Neural cell (in vitro differentiated cells): ENCODE data around the gene RNF181. TPM values are rescaled to one million over a fixed set of nuclear protein-coding genes. Genes with fewer than 3 reads are reported as not detected.

Experiments
- H2AFZ ChIP-seq: fragments of 200-600, 300-800 bp; sonication (generic), shearing (Covaris generic); 2 replicates; pipeline ENCODE4 v1.6.0; 2014; ENCODE audit warnings: low read depth, mild to moderate bottlenecking, antibody characterized with exemption, low read length, moderate library complexity
- H3F3A ChIP-seq: fragments of 200-600 bp; shearing (Covaris generic); 2 replicates; pipeline ENCODE4 v1.6.1; 2016; ENCODE audit warnings: mild to moderate bottlenecking, moderate library complexity, mixed read lengths, antibody characterized with exemption, low read length; ENCODE audit not compliant: insufficient read depth, poor library complexity, severe bottlenecking
- H3K27ac ChIP-seq: fragments of 200-600, 300-800 bp; sonication (generic), shearing (Covaris generic); 2 replicates; pipeline ENCODE4 v1.5.1; 2014; ENCODE audit warnings: mild to moderate bottlenecking, low read length, moderate library complexity
- H3K27me3 ChIP-seq: fragments of 300-800, 200-600 bp; sonication (generic), shearing (Covaris generic); 2 replicates; pipeline ENCODE4 v1.6.0; 2014; ENCODE audit warnings: mild to moderate bottlenecking, low read depth, low read length, moderate library complexity; ENCODE audit not compliant: insufficient read depth
- H3K36me3 ChIP-seq: fragments of 300-800, 200-600 bp; sonication (generic), shearing (Covaris generic); 2 replicates; pipeline ENCODE4 v1.5.1; 2014; ENCODE audit warnings: mild to moderate bottlenecking, antibody characterized with exemption, low read length, moderate library complexity; ENCODE audit not compliant: insufficient read depth
- H3K4me2 ChIP-seq: fragments of 300-800, 200-600 bp; sonication (generic), shearing (Covaris generic); 2 replicates; pipeline ENCODE4 v1.6.0; 2014; ENCODE audit warnings: mild to moderate bottlenecking, low read length
- H3K4me3 ChIP-seq: fragments of 300-800, 200-600 bp; sonication (generic), shearing (Covaris generic); 2 replicates; pipeline ENCODE4 v1.5.1; 2014; ENCODE audit warnings: mild to moderate bottlenecking, low read length, moderate library complexity
- H3K79me2 ChIP-seq: fragments of 200-600 bp; shearing (Covaris generic); replicated peaks from 2 replicates; pipeline ENCODE4 v1.6.0; 2014; ENCODE audit warnings: mild to moderate bottlenecking, low read length, moderate library complexity; ENCODE audit not compliant: insufficient read depth
- H3K9ac ChIP-seq: fragments of 300-800, 200-600 bp; sonication (generic), shearing (Covaris generic); 2 replicates; pipeline ENCODE4 v1.6.1; 2016; ENCODE audit warnings: mild to moderate bottlenecking, low read length, mixed read lengths
- H3K9me2 ChIP-seq: fragments of 200-600 bp; shearing (Covaris generic); 2 replicates; pipeline ENCODE4 v1.6.1; 2016; ENCODE audit warnings: mild to moderate bottlenecking, low read length, mixed read lengths; ENCODE audit not compliant: insufficient read depth
- H3K9me3 ChIP-seq: fragments of 200-600, 300-800 bp; sonication (generic), shearing (Covaris generic); 2 replicates; pipeline ENCODE4 v1.6.1; 2016; ENCODE audit warnings: mild to moderate bottlenecking, mixed run types, low read length, moderate library complexity, mixed read lengths
- H4K20me1 ChIP-seq: fragments of 200-600 bp; shearing (Covaris generic); 2 replicates; pipeline ENCODE4 v1.6.1; 2016; ENCODE audit warnings: mild to moderate bottlenecking, mixed run types; ENCODE audit not compliant: insufficient read depth
- CTCF ChIP-seq: fragments of 450-650 bp; IDR thresholded peaks from 2 replicates; pipeline ENCODE4 v1.5.1; 2014; ENCODE audit warnings: antibody characterized with exemption, mild to moderate bottlenecking, moderate library complexity; ENCODE audit not compliant: poor library complexity, severe bottlenecking
- EP300 ChIP-seq: fragments of 450-650 bp; conservative IDR thresholded peaks from 2 replicates; pipeline ENCODE4 v1.6.1; 2014; ENCODE audit warnings: antibody characterized with exemption, mild to moderate bottlenecking, moderate library complexity; ENCODE audit not compliant: poor library complexity, severe bottlenecking
- EZH2 ChIP-seq: fragments of 200-600, 300-800 bp; shearing (Covaris generic), sonication (generic); IDR thresholded peaks from 2 replicates; pipeline ENCODE4 v1.6.1; 2014; ENCODE audit warnings: antibody characterized with exemption, low read length, borderline replicate concordance, mild to moderate bottlenecking; ENCODE audit not compliant: insufficient read depth, poor library complexity, severe bottlenecking
- MXI1 ChIP-seq: fragments of 450-650 bp; conservative IDR thresholded peaks from 2 replicates; pipeline ENCODE4 v1.6.1; 2014; ENCODE audit warnings: antibody characterized with exemption, mild to moderate bottlenecking; ENCODE audit not compliant: poor library complexity, severe bottlenecking
- POLR2AphosphoS5 ChIP-seq: IDR thresholded peaks from 2 replicates; pipeline ENCODE4 v1.6.1; 2012
- RAD21 ChIP-seq: fragments of 450-650 bp; conservative IDR thresholded peaks from 2 replicates; pipeline ENCODE4 v1.6.1; 2014; ENCODE audit warnings: antibody characterized with exemption, mild to moderate bottlenecking, moderate library complexity
- REST ChIP-seq: IDR thresholded peaks from 2 replicates; pipeline ENCODE4 v1.6.1; 2012; ENCODE audit warnings: borderline replicate concordance
- SMC3 ChIP-seq: fragments of 450-650 bp; conservative IDR thresholded peaks from 2 replicates; pipeline ENCODE4 v1.6.1; 2014; ENCODE audit warnings: antibody characterized with exemption, mild to moderate bottlenecking, moderate library complexity; ENCODE audit not compliant: poor library complexity
- TAF1 ChIP-seq: IDR thresholded peaks from 2 replicates; pipeline ENCODE4 v1.6.1; 2012; ENCODE audit warnings: low read depth
- polyA plus RNA-seq: library from polyadenylated mRNA; depleted of rRNA; stranded (reverse); fragments of >200 nt; gene quantifications from 2 replicates; pipeline ENCODE4 v1.2.3, GENCODE V29; 2014

RNF181 gene
- polyA plus RNA-seq, 1 donor from 2014 or later = 330 TPM

GRCh38 chr2:85611217-85611704 lies 15.7 kb downstream of the RNF181 start:
- TF ChIP-seq CTCF (no peak), EZH2 (no peak), SMC3 (no peak), REST (no peak), TAF1 (no peak)
- peak overlapping the region; percentile 76 for H3K27ac ChIP-seq
- no peaks in the 10 kb centered on the region for H3K9me3 ChIP-seq
- peak overlapping the region; percentile 97 for H3K4me2 ChIP-seq
- no peaks in the 10 kb centered on the region for H4K20me1 ChIP-seq
- peak overlapping the region; percentile 84 for H3K9ac ChIP-seq
- H3K36me3 ChIP-seq = peaks cover 7% of the 10 kb centered on the region
- peak overlapping the region; percentile 95 for H3K4me3 ChIP-seq
- H3K9me2 ChIP-seq = no peaks in the 10 kb centered on the region
- H3K27me3 ChIP-seq = no peaks in the 10 kb centered on the region
- no peaks in the 10 kb centered on the region for H3F3A ChIP-seq
- peak overlapping the region; percentile 93 for H2AFZ ChIP-seq
- peaks cover 15% of the 10 kb centered on the region for H3K79me2 ChIP-seq

GRCh38 chr2:85611705-85612587 lies 16.4 kb downstream of the RNF181 start, which contains the start of gene C2orf68:
Gene C2orf68 (minus strand): TSS chr2:85612066. CDS start chr2:85611984, 82 bp downstream.
- Histone ChIP-seq H3K36me3 (peaks cover 7% of the 10 kb centered on the region), H3F3A (no peaks in the 10 kb centered on the region), H3K4me3 (peak within 1 kb of the TSS; percentile 95), H2AFZ (peak within 1 kb of the TSS; percentile 93), H3K79me2 (peaks cover 22% of the 10 kb centered on the region), H3K9me3 (no peaks in the 10 kb centered on the region), H3K9ac (peak within 1 kb of the TSS; percentile 84), H4K20me1 (no peaks in the 10 kb centered on the region), H3K4me2 (peak within 1 kb of the TSS; percentile 97), H3K27me3 (no peaks in the 10 kb centered on the region), H3K9me2 (no peaks in the 10 kb centered on the region), H3K27ac (peak within 1 kb of the TSS; percentile 76)
- peak; percentile 53 for TF ChIP-seq TAF1
- peak; percentile 58 for TF ChIP-seq MXI1
- TF ChIP-seq POLR2AphosphoS5 = peak; percentile 85
- TF ChIP-seq EZH2 = no peak
- TF ChIP-seq RAD21 = no peak
- TF ChIP-seq CTCF = no peak
- TF ChIP-seq SMC3 = no peak
- peak; percentile 9 for TF ChIP-seq EP300
- TF ChIP-seq REST = peak; percentile 67
